Fibroblast of skin of abdomen (primary cell): Measurements from ENCODE around the gene SV2A.
A peak's percentile ranks its signal among the peaks of the same experiment; 100 is the strongest.
"Not testable (repeated sequence)": the region's sequence is repeated elsewhere in the genome, so short reads cannot be mapped to it uniquely, and the experiment has no call there.

Experiments used
- DNase-seq: peaks from one replicate; pipeline ENCODE4 v3.0.0-alpha.2; 2013

SV2A gene

DNA sequence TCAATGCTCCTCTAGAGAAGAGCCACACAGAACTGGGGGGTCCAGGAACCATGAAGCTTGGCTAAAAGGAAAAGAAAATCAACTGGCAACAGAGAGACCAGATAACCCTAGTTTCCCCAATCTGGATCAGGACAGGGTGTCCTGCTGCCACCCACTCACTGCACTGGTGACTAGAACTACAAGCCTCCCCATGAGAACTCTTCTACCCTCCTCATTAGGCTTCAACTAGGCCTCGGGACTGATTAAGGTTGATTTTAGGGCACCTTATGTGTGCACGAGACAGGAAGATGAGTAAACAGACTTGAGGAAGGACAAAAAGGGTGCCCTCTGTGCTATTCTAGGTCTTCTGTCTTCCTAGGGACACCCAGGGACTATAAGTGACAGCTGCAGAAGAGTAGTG lies 12.2 kb upstream of the SV2A start:
- DNase-seq, result no peak

DNA sequence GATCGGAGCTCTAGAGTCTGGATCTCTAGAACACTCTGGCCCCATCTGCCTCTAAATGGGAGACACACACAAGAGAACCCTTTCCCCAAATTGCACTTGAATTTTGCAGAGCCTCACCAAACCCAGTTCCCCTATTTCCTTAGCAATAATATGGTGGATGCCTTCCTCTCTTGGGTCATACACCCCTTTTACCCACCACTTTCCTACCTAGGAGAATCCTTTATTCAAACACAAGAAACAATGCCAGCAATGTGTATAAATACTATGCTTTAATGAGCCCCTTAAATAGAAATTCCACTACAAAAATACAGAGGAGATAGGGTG lies 10.7 kb upstream of the SV2A start:
- no peak for DNase-seq

DNA sequence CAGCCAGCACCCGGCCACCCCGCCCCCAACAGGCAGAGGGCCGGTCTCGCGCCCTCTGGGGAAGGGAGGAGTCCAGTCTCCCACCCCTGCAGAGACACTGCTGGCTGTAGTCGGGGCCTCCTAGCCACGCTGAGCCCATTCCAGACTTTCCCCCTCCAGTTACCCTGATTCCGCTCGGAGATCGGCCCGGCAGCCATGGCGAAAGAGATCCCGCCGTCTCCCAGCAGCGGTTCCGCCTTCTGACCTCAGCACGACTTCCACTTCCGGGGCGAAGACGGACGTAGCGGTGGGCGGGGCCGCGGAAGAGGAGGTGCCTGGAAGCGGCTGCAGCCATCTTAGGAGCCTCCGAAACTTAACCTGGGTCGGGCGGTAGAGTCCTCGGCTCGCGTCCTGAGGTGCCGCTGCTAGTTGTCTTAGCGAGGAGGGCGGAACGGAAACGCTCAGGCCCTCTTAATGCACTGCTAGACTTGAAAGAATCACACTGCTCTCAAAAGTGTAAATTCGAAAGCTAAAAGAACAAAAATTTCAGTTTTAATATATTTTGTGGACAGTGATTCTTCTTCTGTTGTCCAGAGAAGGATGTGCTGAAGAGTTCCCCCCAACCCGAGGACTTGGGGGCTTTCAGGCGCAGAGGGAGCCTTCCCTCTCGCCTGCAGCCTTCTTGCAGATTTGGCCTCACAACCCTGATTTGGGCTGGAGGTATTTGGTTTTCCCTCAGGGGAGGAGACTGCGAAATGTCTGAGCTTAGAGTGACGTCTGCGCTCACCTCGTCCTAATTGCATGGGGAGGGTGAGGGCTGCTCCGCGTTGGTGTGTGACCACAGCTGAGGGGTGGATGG lies 10.1 kb upstream of the SV2A start, which contains the start of gene SF3B4:
TSS of gene SF3B4 (minus strand) at position 241 of the 838 bp plus-strand sequence. CDS start at position 197, 44 bp downstream.
- peak; percentile 92 for DNase-seq

DNA sequence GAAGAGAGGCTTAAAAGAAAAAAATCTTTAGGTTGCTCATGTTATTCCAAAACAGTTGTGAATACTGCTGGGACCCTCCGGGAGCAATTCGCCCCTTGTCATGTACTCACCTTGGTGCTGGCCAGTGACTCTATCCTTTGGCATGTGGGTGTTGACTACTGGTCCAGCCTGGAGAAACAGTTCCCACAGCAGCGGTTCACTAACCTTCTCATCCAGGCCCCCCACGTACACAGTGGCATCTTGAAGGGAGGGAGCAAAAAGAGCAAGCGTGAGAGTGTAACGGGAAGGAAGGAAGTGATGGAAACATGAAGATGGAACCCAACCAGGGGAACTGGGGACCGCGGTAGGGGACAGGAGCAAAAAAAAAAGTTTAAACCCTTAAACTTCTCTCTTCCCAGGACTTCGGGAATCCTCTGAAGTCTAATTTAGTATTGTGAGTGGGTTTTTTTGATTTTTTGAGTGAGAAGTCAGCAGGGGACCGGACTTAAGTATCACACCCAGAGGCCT lies 9.5 kb upstream of the SV2A start:
- no peak for DNase-seq

DNA sequence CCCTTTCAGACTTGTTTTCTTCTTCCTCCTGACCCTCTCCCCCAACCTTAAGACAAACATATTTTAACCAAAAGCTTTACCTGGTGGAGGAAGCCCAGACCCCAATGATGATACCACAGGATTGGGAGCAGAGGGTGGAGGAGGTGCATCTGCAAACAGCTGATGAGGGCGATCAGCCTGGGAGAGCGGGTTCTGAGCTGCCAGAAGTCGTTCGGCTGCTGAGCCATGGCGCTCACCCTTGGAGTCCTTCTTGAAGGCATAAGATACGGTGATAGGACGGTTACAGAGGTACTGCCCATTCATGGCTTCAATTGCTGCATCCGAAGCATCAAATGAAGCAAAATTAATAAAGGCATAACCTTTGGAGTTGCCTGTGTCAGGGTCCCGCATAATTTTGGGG lies 8.7 kb upstream of the SV2A start:
- no peak for DNase-seq

DNA sequence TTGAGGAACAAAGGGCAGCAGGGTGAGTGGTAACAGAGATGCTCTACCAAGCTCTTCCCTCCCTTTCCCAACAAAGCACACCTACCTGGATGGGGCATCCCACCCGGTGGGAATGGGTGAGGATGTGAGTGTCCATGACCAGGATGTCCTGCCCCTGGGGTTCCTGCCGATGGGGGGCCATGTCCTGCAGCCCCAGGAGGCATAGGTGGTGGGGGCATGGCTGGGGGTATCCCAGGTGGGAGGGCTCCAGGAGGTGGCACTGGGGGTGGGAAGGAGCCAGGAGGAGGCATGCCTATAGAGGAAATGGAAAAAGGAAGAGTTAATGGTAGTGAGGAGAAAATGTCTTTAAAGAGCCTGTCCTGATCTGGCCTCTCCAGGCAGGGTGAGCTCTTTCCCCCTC lies 8.1 kb upstream of the SV2A start:
- DNase-seq, result no peak

DNA sequence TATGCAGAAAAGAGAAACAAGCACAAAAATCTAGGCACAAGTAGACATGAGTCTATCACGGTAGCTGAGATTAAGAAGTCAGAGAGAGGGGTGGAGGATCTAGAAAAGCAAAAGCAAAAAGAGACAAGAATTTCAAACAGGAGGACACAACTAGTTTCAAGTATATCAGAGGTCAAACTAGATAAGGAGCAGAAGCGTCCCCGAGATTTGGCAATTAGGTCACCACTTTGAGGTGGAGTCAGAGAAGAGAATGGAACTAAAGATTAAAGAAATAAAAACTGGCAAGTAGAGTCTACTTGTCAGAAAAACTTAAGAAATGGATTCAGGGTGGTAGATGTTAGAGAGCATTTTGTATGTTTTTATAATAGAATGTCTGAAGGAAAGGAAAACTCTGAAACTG lies 7.7 kb upstream of the SV2A start:
- no peak for DNase-seq

DNA sequence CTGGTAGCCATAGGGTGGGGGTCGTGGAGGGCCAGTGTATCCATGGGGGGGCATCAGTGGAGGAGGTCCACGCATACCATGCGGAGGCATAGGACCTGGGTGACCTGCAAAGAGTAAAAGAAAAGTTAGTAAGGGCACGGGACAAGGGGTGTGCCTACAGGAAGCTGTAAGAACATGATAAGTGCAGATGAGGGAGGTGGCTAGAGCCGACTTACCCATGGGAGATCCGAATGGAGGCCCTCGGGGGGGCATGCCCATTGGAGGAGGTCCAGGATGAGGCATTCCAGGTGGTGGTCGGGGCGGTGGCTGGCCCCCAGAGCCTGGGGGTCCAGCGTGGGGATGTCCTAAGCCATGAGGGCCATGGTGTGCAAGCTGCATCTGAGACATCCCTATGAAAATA lies 6.0 kb upstream of the SV2A start:
- no peak for DNase-seq

DNA sequence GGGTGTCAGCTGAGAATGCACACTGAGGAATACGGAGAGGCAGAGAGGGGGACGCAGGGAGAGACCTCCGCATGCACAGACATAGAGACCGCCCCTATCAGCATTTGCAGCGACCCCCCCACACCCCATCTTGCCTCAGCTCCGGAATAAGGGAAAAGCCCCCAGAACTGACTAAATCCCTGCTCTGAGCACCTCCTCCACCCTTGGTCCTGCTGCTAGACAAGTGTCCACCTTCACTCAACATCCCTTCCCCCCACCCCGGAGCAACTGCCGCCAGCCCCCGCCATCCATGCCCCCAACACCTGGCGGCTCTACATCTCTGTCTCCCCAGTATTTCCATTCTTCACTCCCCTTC lies 769 bp downstream of the SV2A start:
- no peak for DNase-seq

DNA sequence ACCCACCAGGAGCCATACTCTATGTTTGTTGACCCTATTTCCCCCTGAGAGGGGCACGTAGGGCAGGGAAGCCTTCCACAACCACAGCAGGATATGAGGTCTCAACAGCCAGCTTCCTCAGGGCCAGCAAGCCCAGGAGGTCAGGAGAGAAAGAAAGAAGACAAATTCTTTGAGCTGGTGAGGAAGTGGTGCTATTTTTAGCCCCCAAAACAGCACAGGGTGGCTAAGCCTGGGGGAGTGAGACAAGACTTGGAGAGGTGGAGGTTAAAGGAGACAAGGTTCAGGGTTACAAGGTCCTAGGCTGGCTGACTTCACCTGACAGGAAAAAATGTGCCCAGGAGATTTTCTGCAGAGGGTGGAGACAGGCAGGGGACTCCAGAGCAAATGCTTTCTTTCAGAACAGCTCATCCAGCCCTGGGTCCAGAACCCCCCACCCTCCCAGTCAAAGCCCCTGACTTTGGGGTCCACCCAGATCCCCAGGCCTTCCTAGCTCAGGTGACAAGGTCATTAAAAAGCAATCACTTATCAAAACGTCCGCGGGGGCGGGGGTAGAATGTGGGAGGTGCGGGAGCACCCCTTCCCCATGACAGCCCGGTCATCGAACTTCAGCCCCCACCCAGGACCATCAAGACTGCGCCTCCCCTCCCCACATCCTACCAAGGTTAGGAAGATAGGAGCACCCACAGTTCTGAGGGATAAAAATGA lies 1.3 kb downstream of the SV2A start:
- DNase-seq, result no peak

DNA sequence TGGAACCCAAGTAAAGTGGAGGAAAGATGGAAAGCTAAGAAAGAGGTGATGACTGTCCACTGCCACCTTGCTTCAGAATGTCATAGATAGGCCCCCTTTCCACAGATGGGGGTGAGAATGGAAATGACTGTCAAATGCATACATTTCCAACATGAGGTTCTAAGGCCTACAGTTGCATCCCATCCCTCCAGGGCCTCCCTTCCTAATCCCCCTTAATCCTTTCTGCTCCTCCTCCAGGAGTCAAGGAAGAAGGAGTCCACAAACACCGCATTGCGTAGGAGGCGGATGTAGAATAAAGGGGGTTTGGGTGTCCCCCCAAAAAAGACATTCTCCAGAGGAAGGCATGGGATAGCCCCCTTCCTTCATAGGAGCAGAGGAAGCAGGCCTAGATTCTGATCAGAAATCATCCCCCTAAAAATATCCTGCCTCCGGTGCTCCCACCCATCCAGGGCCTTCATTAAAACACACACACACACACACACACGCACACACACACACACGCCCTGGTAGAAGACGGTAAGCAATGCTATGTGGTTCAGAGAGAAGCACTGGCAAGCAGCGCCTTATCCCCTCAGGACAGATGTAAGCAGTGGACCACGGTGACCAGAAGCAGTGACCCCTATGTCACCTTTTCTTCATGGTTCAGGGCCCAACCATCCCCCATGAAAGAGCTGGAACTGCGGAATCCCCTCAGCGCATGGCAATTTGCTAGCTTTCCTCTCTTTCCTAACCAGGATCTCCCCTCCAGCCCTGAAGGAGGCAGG lies 2.0 kb downstream of the SV2A start:
- DNase-seq, result no peak

DNA sequence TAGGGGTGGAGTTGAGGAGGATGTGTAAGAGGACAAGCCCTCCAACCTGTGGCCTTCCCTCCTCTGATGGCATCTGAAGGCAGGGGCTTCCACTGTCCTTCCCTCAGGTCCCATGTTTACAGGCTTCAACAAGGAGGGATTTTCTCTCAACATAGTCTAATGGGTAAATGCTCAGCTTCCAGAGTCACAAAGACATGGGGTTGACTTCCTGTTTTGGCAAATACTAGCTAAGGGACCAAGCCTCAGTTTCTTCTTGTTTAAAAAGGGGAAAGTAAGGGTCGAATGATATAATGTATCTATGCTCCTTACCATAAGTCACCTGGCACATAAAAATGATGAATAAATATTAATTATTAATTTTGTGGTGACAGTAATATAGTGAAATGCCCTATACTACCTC lies 3.1 kb downstream of the SV2A start:
- DNase-seq, result no peak

DNA sequence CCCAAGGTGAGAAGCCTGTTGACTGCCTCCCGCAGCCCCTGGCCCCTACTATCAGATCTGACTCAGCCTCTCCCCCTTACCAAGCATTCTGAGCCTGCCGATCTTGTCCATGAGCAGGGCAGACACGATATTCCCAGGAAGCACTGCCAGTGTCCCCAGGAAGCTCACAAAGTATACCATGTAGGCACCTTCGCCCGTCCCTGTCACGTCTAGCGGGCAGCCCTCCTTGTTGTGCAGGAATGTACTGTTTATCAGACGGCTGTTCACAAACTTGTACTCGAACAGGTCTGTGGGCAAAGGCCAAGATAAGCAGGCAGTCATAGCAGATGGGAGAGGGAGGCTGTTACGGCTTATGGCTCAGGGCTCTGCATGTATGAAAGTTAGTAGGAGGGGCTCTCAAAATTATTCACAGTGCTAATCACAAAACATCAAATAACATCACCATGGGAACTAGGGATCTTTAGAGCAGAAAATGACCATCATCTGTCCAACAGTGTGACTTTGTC lies 11.0 kb downstream of the SV2A start:
- DNase-seq, result no peak

DNA sequence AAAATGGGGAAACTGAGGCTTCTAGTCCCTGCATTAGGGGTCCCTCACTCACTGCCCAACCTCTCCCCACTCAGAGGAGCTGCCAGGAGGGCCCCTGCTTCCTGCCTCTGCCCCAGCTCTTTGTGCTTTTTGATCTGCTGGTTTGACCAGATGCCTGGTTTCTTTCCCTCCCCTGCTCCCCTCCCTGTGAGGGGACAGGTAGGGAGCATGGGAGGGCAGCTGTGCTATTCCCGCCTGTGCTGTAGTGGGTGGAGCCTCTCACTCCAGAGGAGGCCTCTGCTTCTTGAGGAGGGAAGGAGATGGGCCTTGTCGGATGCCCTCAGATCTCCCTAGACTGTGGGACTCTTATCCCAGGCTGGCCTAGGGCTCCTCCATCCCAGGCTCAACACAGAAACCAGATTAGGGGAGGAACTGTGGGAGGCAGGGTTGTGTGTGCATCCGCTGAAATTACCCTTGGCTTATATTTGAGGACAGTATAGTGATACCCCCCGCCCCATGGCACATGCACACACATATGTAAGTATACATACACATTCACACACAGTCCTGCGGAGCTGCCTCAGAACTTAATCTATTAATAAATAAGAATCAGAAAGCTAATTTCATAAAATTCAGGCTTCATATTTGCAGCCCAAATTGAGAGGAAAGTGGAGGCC lies 13.7 kb downstream of the SV2A start:
- DNase-seq, result no peak

DNA sequence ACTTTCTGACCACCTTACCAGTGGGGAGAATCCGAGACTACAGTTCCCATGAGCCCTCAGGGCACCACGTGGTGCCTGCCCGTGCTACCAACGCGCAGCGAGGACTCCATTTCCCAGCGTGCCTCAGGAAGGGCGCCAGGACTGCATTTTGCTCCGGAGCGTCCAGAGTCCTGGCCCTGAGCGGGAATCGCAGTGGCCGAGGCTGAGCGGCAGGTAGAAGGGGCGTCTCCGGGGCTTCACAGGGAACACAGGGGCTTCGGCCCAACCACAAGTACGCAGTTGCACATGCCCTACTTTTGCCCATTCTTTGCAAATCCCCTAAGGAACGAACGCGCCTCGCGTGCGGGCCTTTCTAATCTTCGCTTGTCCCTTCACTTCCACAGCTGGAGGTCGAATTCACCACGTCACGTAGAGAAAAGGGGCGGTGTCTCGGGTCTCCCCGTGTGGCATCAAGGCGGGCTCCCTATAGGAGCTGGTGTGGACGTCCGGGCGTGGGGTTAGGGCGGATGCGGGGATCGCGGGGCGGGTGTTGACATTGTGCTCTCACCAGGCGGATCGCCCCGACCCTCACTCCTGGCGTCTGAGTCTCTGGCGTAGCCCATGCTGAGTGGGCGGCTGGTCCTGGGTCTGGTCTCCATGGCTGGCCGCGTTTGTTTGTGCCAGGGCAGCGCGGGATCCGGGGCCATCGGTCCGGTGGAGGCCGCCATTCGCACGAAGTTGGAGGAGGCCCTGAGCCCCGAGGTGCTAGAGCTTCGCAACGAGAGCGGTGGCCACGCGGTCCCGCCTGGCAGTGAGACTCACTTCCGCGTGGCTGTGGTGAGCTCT lies 18.0 kb downstream of the SV2A start, which contains the start of gene BOLA1:
TSS of gene BOLA1 (plus strand) at position 109 of the 825 bp plus-strand sequence. CDS start at position 601, 492 bp downstream.
- peak; percentile 92 for DNase-seq

DNA sequence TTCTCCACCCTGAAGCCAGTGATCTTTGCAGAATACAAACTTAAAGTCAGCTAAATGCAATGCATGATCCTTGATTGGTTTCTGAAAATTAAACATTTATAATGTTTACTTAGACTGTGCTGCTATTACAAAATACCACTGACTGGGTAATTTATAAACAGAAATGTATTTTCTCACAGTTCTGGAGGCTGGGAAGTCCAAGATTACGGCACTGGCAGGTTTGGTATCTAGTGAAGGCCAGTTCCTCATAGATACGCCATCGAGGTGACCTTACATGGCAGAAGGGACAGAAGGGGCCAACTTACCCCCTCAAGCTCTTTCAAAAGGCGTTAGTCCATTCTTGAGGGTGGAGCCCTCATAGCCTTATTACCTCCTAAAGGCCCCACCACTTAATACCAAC lies 21.1 kb downstream of the SV2A start:
- no peak for DNase-seq

DNA sequence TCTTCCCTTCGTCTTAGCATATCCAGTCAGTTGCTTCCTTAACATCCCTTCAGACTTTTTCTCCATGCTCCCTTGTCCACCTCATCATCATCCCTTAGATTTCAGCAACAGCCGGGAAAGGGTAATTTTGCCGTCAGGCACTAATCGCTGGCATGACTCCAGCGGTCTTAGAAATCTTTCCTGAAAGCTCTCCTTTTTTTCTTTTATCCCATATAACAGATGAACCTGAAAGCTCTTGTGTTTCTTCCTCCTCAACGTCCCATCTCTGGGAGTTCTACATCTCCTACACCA lies 28.7 kb downstream of the SV2A start:
- peak; percentile 52 for DNase-seq

DNA sequence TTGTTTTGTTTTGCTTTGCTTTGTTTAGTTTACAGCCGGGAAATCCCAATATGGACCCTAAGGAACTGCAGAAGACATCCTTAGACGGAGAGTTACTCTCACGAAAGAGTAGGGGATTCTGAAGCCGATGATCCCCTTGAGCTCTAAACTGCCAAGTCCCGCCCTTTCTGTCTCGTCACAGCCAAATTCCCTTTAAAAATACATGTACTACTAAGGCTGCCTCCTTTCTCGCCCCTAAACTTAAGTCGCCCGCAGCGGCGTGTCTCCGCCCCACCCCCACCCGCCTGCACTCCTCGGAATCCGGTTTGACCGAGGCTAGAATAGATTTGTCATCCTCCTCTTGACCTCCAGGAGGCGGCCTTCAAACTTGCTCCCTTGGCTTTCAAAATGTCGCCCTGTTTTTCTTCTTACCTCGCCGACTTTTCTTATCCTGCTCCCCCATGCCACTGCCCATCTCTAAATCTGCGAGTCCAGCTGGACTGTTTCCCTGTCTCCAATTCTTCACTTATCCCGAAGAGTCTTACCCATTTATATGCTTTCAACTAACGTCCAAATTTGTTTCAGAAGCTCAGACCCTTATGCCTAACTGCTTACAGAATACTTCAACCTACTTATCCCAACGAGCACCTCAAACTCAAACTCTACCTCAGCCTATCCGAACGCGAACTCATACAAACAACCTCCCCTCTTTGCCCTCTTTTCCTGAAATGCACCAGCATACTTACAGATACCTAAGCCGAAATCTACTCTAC lies 29.2 kb downstream of the SV2A start:
- DNase-seq, result peak; percentile 92

DNA sequence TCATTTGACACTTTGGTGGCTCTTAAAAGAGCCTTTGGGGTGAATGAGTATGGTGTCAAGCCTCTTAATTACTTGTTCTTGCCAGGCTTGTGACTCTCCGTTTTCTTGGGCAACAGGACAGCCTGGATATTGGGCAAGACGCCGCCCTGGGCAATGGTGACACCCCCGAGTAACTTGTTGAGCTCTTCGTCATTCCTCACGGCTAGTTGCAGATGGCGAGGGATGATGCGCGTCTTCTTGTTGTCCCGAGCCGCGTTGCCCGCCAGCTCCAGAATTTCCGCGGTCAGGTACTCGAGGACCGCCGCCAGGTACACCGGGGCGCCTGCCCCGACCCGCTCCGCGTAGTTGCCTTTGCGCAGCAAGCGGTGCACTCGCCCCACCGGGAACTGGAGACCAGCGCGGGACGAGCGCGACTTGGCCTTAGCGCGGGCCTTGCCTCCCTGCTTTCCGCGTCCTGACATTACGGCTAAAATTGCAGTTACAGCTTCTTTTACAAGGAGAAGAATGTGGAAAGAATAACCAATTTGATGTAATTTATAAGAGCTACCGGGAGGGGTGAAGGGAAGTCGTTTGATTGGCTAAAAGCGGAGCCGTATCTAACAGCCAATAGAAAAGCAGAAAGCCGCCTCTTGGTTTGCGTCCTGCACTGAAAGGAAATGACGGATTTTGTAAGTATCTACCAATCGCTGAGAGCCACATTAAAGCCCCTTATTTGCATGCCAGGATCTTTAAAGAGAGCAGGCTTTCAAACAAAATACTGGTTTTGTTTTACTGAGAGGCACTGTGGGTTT lies 30.0 kb downstream of the SV2A start:
- DNase-seq, result peak; percentile 99

DNA sequence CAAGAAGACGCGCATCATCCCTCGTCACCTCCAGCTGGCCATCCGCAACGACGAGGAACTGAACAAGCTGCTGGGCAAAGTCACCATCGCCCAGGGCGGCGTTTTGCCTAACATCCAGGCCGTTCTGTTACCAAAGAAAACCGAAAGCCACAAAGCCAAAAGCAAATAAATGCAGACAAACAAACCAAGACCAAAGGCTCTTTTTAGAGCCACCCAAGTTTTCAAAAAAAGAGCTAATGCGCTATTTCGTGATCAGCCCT lies 30.5 kb downstream of the SV2A start:
- not testable (repeated sequence) for DNase-seq
